Pancreas (tissue), 10 donors: ENCODE results near the gene AP2M1. TPM values are rescaled to one million over a fixed set of nuclear protein-coding genes. Genes with fewer than 3 reads are reported as not detected.

Source experiments
- ATAC-seq, 4 donors: fragments of 200-7000 bp; cut with Tn5 transposase; one replicate each; pipeline versions ENCODE4 v1.8.0 to v1.9.1; 2020; ENCODE audit warnings: mild to moderate bottlenecking in 4 of 4, moderate library complexity in 4 of 4
- DNase-seq, 6 donors: peaks; one replicate each; pipeline ENCODE4 v3.0.0-alpha.2; 2020
- FAIRE-seq: peaks from 2 replicates; lab custom pipeline; 2012; peaks lifted over from hg19 to GRCh38; lab: Jason Lieb, UNC
- H3K27ac ChIP-seq, 4 donors: fragments of 200-600 bp; sonication (generic); 1 replicate in 3 of 4; 2 replicates in 1 of 4; pipeline versions ENCODE4 v1.5.0 to v1.8.0; 2020
- H3K27me3 ChIP-seq, 4 donors: fragments of 200-600 bp; one replicate each; pipeline ENCODE4 v1.8.0; 2021
- H3K36me3 ChIP-seq, 3 donors: fragments of 200-600 bp; sonication (generic) in 1 of 3; one replicate each; pipeline versions ENCODE4 v1.5.0 to v1.8.0; 2020 to 2021
- H3K4me1 ChIP-seq, 3 donors: fragments of 200-600 bp; one replicate each; pipeline ENCODE4 v1.8.0; 2021
- H3K4me3 ChIP-seq, 4 donors: fragments of 200-600 bp; sonication (generic) in 2 of 4; one replicate each; pipeline versions ENCODE4 v1.5.0 to v1.8.0; 2020 to 2021
- H3K9me3 ChIP-seq, 4 donors: fragments of 200-600 bp; one replicate each; pipeline ENCODE4 v1.8.0; 2021
- WGBS, 2 donors: extraction: QIAGEN DNeasy Blood & Tissue Kit; methylation state at CpG; one replicate each; pipeline ENCODE4 v1.1.7; 2013; 5-methylcytosine and 5-hydroxymethylcytosine counted together
- intact Hi-C, 3 donors: fragments of 100-400 bp; cut with DNase I; formaldehyde crosslinking; loops; one replicate each; pipeline versions ENCODE4 v1.11.1 to v1.14.2; 2022
- polyA plus RNA-seq, 2 donors: library from polyadenylated mRNA; stranded (reverse); fragments of 200-250 nt; gene quantifications; one replicate each; pipeline ENCODE4 v1.2.3, GENCODE V29; 2013
- total RNA-seq, 6 donors: library from RNA; stranded (reverse); fragmentation: NEBNext Ultra II Directional in 4 of 6; extraction: Animal tissue kit (Norgen Biotek cat#: 25700) in 4 of 6; gene quantifications; one replicate each; pipeline versions ENCODE4 v1.2.1 to v1.2.4, GENCODE V29; 2021 to 2023
- TF ChIP-seq, protein P1 (sequence below), 4 donors: fragments of 200-600 bp; sonication (generic) in 3 of 4; IDR thresholded peaks; one replicate each; pipeline versions ENCODE4 v1.5.0 to v1.8.0; 2021; ENCODE audit warnings: antibody characterized with exemption in 4 of 4
- donor health status: healthy with polysubstance abuse.
- donor health status: DM: no; HTN: no; CAD: no; lungs with moderate emphysema.
- donor health status: DM: no; HTN: no; CAD: no.
- donor health status: control.
- donor health status: control.
- donor health status: Bipolar disorder and iron deficiency.
- donor health status: DM: yes; HTN: yes; CAD: no.
- donor health status: DM: no; HTN: no; CAD: no.
- donor health status: DM: no; HTN: no; CAD: no.
- donor health status: DM: yes; HTN: yes; CAD: no.

AP2M1 gene
- total and polyA plus RNA-seq, 8 donors, result 67.8 to 136 (median 81.8) TPM

GRCh38 chr3:184155644-184156521, 18.8 kb upstream of the AP2M1 start:
- WGBS, 2 donors, result 0 to 1% methylated on average over 46 to 47 of the region's 47 CpGs
- ATAC-seq, result peak; percentile 11 to 41 (median 30)
- Histone ChIP-seq H3K36me3 (no peaks in the 10 kb centered on the region), H3K27me3 (no peaks in the 10 kb centered on the region), H3K9me3 (no peaks in the 10 kb centered on the region), H3K4me3 (peak overlapping the region; percentile 57 to 93 (median 90)), H3K27ac (peak overlapping the region; percentile 61 to 71 (median 66)), H3K4me1 (peaks cover 5 to 15% (median 11%) of the 10 kb centered on the region in 3 donors)
- TF ChIP-seq, protein P1, sequence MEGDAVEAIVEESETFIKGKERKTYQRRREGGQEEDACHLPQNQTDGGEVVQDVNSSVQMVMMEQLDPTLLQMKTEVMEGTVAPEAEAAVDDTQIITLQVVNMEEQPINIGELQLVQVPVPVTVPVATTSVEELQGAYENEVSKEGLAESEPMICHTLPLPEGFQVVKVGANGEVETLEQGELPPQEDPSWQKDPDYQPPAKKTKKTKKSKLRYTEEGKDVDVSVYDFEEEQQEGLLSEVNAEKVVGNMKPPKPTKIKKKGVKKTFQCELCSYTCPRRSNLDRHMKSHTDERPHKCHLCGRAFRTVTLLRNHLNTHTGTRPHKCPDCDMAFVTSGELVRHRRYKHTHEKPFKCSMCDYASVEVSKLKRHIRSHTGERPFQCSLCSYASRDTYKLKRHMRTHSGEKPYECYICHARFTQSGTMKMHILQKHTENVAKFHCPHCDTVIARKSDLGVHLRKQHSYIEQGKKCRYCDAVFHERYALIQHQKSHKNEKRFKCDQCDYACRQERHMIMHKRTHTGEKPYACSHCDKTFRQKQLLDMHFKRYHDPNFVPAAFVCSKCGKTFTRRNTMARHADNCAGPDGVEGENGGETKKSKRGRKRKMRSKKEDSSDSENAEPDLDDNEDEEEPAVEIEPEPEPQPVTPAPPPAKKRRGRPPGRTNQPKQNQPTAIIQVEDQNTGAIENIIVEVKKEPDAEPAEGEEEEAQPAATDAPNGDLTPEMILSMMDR (IDR thresholded peaks at IDR 0.05), result no peak
- no peak for FAIRE-seq
- intact Hi-C loops, result no loop called here
- peak in 2 of 6 donors; percentile 39 to 73 for DNase-seq

DNA sequence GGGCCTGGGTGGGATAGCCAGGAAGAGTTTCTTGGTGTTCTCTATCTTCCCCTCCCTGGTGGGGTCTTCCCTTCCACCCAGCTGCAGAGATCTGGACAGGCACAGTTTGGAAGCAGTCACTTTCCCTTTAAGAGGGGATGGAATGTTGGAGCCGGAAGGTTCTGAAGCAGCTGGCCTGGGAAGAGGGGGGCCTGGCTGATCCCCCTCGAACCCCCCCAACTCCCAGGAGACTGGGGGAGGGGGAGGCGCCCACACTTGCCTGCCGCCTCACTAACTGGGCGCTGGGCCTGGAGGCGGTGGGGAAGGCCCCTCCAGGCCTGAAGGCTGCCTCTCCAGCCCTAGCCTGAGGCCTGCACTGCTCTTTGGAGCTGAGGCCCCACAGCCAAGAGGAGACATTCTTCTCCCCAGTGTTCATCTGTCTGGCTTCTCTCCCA, 18.1 kb upstream of the AP2M1 start:
- H3K4me3 ChIP-seq, result peak overlapping the region; percentile 57 to 93 (median 90)
- H3K27ac ChIP-seq, result peak overlapping the region in 3 of 4 donors; percentile 61 to 71 (median 70)
- H3K36me3 ChIP-seq, result no peaks in the 10 kb centered on the region
- TF ChIP-seq, protein P1 (IDR thresholded peaks at IDR 0.05), result no peak
- DNase-seq (peak in 3 of 6 donors; percentile 47 to 64 (median 63)), FAIRE-seq (no peak), ATAC-seq (peak; percentile 32 to 70 (median 62))
- H3K27me3 ChIP-seq, result no peaks in the 10 kb centered on the region
- 0% methylated on average over 5 of the region's 6 CpGs for WGBS, 2 donors
- H3K4me1 ChIP-seq, result peaks cover 5 to 15% (median 11%) of the 10 kb centered on the region in 3 donors
- no peaks in the 10 kb centered on the region for H3K9me3 ChIP-seq
- intact Hi-C loops, result no loop called here

GRCh38 chr3:184157206-184157605, 17.4 kb upstream of the AP2M1 start:
- peaks cover 5 to 15% (median 11%) of the 10 kb centered on the region in 3 donors for H3K4me1 ChIP-seq
- FAIRE-seq, result no peak
- ATAC-seq, result no peak
- no peak overlapping the region for H3K27ac ChIP-seq
- peak overlapping the region in 3 of 4 donors; percentile 86 to 93 (median 93) for H3K4me3 ChIP-seq
- no peaks in the 10 kb centered on the region for H3K27me3 ChIP-seq
- H3K9me3 ChIP-seq, result no peaks in the 10 kb centered on the region
- TF ChIP-seq, protein P1 (IDR thresholded peaks at IDR 0.05), result no peak
- intact Hi-C loops, result no loop called here
- no peak for DNase-seq
- no peaks in the 10 kb centered on the region for H3K36me3 ChIP-seq

DNA sequence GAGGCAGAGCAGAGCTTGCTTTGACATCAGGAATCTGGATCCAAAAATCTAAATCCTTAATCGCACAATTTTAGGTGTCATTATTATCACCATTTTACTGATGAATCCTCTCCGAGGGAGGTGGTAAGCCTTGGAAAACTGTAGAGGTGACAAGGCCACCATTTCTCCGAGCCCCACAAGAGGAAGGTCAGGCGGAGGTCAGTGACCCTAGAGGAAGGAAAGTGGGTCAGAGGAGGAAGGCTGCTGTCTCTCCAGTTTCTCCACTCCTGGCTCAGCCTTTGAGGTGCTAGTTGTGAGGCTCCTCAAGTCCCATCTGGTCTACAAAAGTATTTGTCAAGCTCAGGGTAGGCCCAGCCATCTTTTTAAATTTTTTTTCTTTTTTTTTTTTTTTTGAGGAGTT, 16.3 kb upstream of the AP2M1 start:
- Histone ChIP-seq H3K4me1 (peaks cover 5 to 15% (median 11%) of the 10 kb centered on the region in 3 donors), H3K27me3 (no peaks in the 10 kb centered on the region), H3K36me3 (no peaks in the 10 kb centered on the region), H3K27ac (no peak overlapping the region), H3K4me3 (no peak overlapping the region), H3K9me3 (no peaks in the 10 kb centered on the region)
- ATAC-seq, result no peak
- DNase-seq, result no peak
- WGBS, 2 donors, result 78 to 86% methylated on average over 4 of the region's 4 CpGs
- TF ChIP-seq, protein P1 (IDR thresholded peaks at IDR 0.05), result no peak
- no peak for FAIRE-seq
- intact Hi-C loops, result no loop called here
